Spleen (tissue), 11 donors: ENCODE results near the gene SH3RF1. TPM values are rescaled to one million over a fixed set of nuclear protein-coding genes. Genes with fewer than 3 reads are reported as not detected.

Source experiments
- DNase-seq: peaks from one replicate; pipeline ENCODE4 v3.0.0-alpha.2; 2020
- H3K27ac ChIP-seq, 8 donors: fragments of 200-600 bp; sonication (generic) in 7 of 8; 1 replicate in 4 of 8; 2 replicates in 4 of 8; pipeline versions ENCODE4 v1.5.0 to v1.8.0; 2016 to 2021; ENCODE audit warnings: inconsistent platforms in 4 of 8, mild to moderate bottlenecking in 4 of 8, moderate library complexity in 1 of 8
- H3K27me3 ChIP-seq, 7 donors: fragments of 200-600 bp; sonication (generic) in 6 of 7; replicated peaks in 1 of 7; 1 replicate in 4 of 7; 2 replicates in 3 of 7; pipeline versions ENCODE4 v1.5.0 to v1.8.0; 2016 to 2021; ENCODE audit warnings: inconsistent platforms in 3 of 7, mild to moderate bottlenecking in 1 of 7
- H3K36me3 ChIP-seq, 6 donors: fragments of 200-600 bp; sonication (generic) in 5 of 6; 1 replicate in 4 of 6; 2 replicates in 2 of 6; pipeline versions ENCODE4 v1.5.0 to v1.8.0; 2016 to 2021; ENCODE audit warnings: inconsistent platforms in 2 of 6
- H3K4me1 ChIP-seq, 6 donors: fragments of 200-600 bp; sonication (generic) in 5 of 6; 1 replicate in 3 of 6; 2 replicates in 3 of 6; pipeline versions ENCODE4 v1.5.0 to v1.8.0; 2016 to 2021; ENCODE audit warnings: inconsistent platforms in 3 of 6
- H3K4me3 ChIP-seq, 8 donors: fragments of 200-600 bp; sonication (generic) in 7 of 8; 1 replicate in 4 of 8; 2 replicates in 4 of 8; pipeline versions ENCODE4 v1.5.0 to v1.8.0; 2016 to 2021; ENCODE audit warnings: inconsistent platforms in 4 of 8, mild to moderate bottlenecking in 4 of 8, moderate library complexity in 2 of 8
- H3K9me3 ChIP-seq, 8 donors: fragments of 200-600 bp; sonication (generic) in 7 of 8; 1 replicate in 4 of 8; 2 replicates in 4 of 8; pipeline versions ENCODE4 v1.5.0 to v1.8.0; 2016 to 2021; ENCODE audit warnings: inconsistent platforms in 4 of 8
- POLR2A ChIP-seq, 3 donors: fragments of 450-650 bp; IDR thresholded peaks; one replicate each; pipeline ENCODE4 v1.5.1; 2017; ENCODE audit warnings: antibody characterized with exemption in 3 of 3, mild to moderate bottlenecking in 1 of 3
- POLR2AphosphoS5 ChIP-seq, 3 donors: sonication (generic); formaldehyde crosslinking; IDR thresholded peaks; one replicate each; pipeline ENCODE4 v1.5.1; 2017; ENCODE audit warnings: antibody characterized with exemption in 3 of 3
- whole genome bisulfite sequencing, 5 donors: extraction: QIAGEN DNeasy Blood & Tissue Kit in 3 of 5; methylation state at CpG; one replicate each; pipeline versions ENCODE4 v1.1.5 to v1.1.7; 2013 to 2018; 5-methylcytosine and 5-hydroxymethylcytosine counted together
- intact Hi-C: fragments of 100-400 bp; cut with DNase I; formaldehyde crosslinking; loops from one replicate; pipeline ENCODE4 v1.15.0; 2023; ENCODE audit warnings: low total_unique reads
- polyA plus RNA-seq, 3 donors: library from polyadenylated mRNA; stranded (reverse); fragments of 200-250 nt; gene quantifications; one replicate each; pipeline ENCODE4 v1.2.1, GENCODE V29; 2013
- total RNA-seq, 7 donors: library from RNA; depleted of rRNA in 3 of 7; stranded (reverse); fragments of >200 nt in 3 of 7; fragmentation: NEBNext Ultra II Directional in 4 of 7; extraction: Animal tissue kit (Norgen Biotek cat#: 25700) in 4 of 7; gene quantifications; one replicate each; pipeline versions ENCODE4 v1.1.0 to v1.2.1, GENCODE V29; 2016 to 2021
- TF ChIP-seq, protein P1 (sequence below), 11 experiments: fragments of 200-600 bp in 7 of 11; fragments of 450-650 bp in 4 of 11; sonication (generic) in 4 of 11; IDR thresholded peaks in 8 of 11; conservative IDR thresholded peaks in 3 of 11; 1 replicate in 7 of 11; 2 replicates in 4 of 11; pipeline versions ENCODE4 v1.4.0 to v1.8.0; 2016 to 2021; ENCODE audit warnings: antibody characterized with exemption in 11 of 11, inconsistent platforms in 4 of 11, mild to moderate bottlenecking in 1 of 11
- donor health status: healthy with polysubstance abuse.
- donor health status: DM: no; HTN: no; CAD: no; lungs with moderate emphysema.
- donor health status: DM: no; HTN: no; CAD: no.
- donor health status: Bipolar disorder and iron deficiency.
- donor health status: healthy.
- donor health status: DM: no; HTN: no; CAD: no.
- donor health status: DM: yes; HTN: yes; CAD: no.

The SH3RF1 gene
- total and polyA plus RNA-seq, 10 donors = 1.1 to 18.6 (median 10.0) TPM

- H3K36me3 ChIP-seq = peaks cover 0 to 25% (median 0%) of the 10 kb centered on the region in 6 donors
- no peak for TF ChIP-seq POLR2AphosphoS5 (IDR thresholded peaks at IDR 0.05)
- TF ChIP-seq, protein P1, sequence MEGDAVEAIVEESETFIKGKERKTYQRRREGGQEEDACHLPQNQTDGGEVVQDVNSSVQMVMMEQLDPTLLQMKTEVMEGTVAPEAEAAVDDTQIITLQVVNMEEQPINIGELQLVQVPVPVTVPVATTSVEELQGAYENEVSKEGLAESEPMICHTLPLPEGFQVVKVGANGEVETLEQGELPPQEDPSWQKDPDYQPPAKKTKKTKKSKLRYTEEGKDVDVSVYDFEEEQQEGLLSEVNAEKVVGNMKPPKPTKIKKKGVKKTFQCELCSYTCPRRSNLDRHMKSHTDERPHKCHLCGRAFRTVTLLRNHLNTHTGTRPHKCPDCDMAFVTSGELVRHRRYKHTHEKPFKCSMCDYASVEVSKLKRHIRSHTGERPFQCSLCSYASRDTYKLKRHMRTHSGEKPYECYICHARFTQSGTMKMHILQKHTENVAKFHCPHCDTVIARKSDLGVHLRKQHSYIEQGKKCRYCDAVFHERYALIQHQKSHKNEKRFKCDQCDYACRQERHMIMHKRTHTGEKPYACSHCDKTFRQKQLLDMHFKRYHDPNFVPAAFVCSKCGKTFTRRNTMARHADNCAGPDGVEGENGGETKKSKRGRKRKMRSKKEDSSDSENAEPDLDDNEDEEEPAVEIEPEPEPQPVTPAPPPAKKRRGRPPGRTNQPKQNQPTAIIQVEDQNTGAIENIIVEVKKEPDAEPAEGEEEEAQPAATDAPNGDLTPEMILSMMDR (IDR thresholded peaks at IDR 0.05 in 8 of 11, conservative IDR thresholded peaks at IDR 0.05 in 3 of 11) = no peak
- TF ChIP-seq POLR2A (IDR thresholded peaks at IDR 0.05) = no peak
- no peaks in the 10 kb centered on the region for H3K9me3 ChIP-seq
- H3K27ac ChIP-seq = no peak overlapping the region
- peaks cover 0 to 11% (median 0%) of the 10 kb centered on the region in 6 donors for H3K4me1 ChIP-seq
- 60 to 92% (median 80%) methylated on average over 2 of the region's 2 CpGs for WGBS, 5 donors
- H3K4me3 ChIP-seq = no peak overlapping the region
- no peak for DNase-seq
- intact Hi-C loops = no loop called here
- H3K27me3 ChIP-seq = no peaks in the 10 kb centered on the region
Observed at GRCh38 chr4:169158861-169159260, 111.9 kb downstream of the SH3RF1 start.

GRCh38 chr4:169158046-169158445 lies 112.7 kb downstream of the SH3RF1 start:
- Histone ChIP-seq H3K4me1 (peaks cover 0 to 11% (median 0%) of the 10 kb centered on the region in 6 donors), H3K9me3 (no peaks in the 10 kb centered on the region), H3K27ac (no peak overlapping the region), H3K4me3 (no peak overlapping the region), H3K36me3 (peaks cover 0 to 27% (median 0%) of the 10 kb centered on the region in 6 donors), H3K27me3 (no peaks in the 10 kb centered on the region)
- WGBS, 5 donors = 81 to 94% (median 84%) methylated on average over 4 of the region's 4 CpGs
- TF ChIP-seq POLR2AphosphoS5 (IDR thresholded peaks at IDR 0.05) (no peak), POLR2A (IDR thresholded peaks at IDR 0.05) (no peak)
- TF ChIP-seq, protein P1 (IDR thresholded peaks at IDR 0.05 in 8 of 11, conservative IDR thresholded peaks at IDR 0.05 in 3 of 11) = no peak
- intact Hi-C loops = no loop called here
- no peak for DNase-seq

DNA sequence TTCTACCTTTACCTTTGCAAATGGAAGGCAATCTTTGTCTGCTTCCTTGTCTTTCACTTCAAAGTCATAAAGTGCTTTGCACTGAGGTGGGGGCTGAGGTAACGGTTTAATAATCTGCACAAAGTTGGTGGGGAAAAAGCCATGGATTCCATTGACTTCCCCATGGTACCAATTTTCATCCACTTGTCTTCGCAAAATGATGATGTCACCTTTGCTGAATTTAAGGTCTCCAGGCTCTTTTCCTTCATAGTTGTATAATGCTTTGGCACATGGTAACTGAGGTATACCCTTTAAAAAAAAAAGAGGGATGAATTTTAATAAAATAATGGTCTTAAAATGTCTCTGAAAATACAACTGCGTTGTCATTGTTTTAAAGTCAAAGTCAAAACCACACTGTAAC lies 114.4 kb downstream of the SH3RF1 start:
- H3K27ac ChIP-seq = no peak overlapping the region
- H3K36me3 ChIP-seq = peaks cover 0 to 33% (median 0%) of the 10 kb centered on the region in 6 donors
- H3K4me3 ChIP-seq = no peak overlapping the region
- intact Hi-C loops = no loop called here
- no peaks in the 10 kb centered on the region for H3K9me3 ChIP-seq
- 91 to 97% (median 94%) methylated on average over 3 of the region's 3 CpGs for WGBS, 5 donors
- TF ChIP-seq, protein P1 (IDR thresholded peaks at IDR 0.05 in 8 of 11, conservative IDR thresholded peaks at IDR 0.05 in 3 of 11) = no peak
- TF ChIP-seq POLR2AphosphoS5 (IDR thresholded peaks at IDR 0.05) = no peak
- TF ChIP-seq POLR2A (IDR thresholded peaks at IDR 0.05) = no peak
- peaks cover 0 to 11% (median 0%) of the 10 kb centered on the region in 6 donors for H3K4me1 ChIP-seq
- no peak for DNase-seq
- H3K27me3 ChIP-seq = no peaks in the 10 kb centered on the region

- whole genome bisulfite sequencing, 5 donors = 60 to 73% (median 63%) methylated on average over 2 of the region's 2 CpGs
- no peak overlapping the region for H3K4me3 ChIP-seq
- H3K27me3 ChIP-seq = no peaks in the 10 kb centered on the region
- no peaks in the 10 kb centered on the region for H3K9me3 ChIP-seq
- no peak overlapping the region for H3K27ac ChIP-seq
- no peak for DNase-seq
- intact Hi-C loops = no loop called here
- peaks cover 0 to 39% (median 0%) of the 10 kb centered on the region in 6 donors for H3K36me3 ChIP-seq
- TF ChIP-seq, protein P1 (IDR thresholded peaks at IDR 0.05 in 8 of 11, conservative IDR thresholded peaks at IDR 0.05 in 3 of 11) = no peak
- TF ChIP-seq POLR2AphosphoS5 (IDR thresholded peaks at IDR 0.05) (no peak), POLR2A (IDR thresholded peaks at IDR 0.05) (no peak)
- peaks cover 0 to 6% (median 0%) of the 10 kb centered on the region in 6 donors for H3K4me1 ChIP-seq
Observed at GRCh38 chr4:169154121-169154520, 116.6 kb downstream of the SH3RF1 start.
